Neural cell (in vitro differentiated cells): ENCODE data around the gene FAM135A. TPM values are rescaled to one million over a fixed set of nuclear protein-coding genes. Genes with fewer than 3 reads are reported as not detected.

Source experiments
- H2AFZ ChIP-seq: fragments of 200-600, 300-800 bp; sonication (generic), shearing (Covaris generic); 2 replicates; pipeline ENCODE4 v1.6.0; 2014; ENCODE audit warnings: low read depth, mild to moderate bottlenecking, antibody characterized with exemption, low read length, moderate library complexity
- H3F3A ChIP-seq: fragments of 200-600 bp; shearing (Covaris generic); 2 replicates; pipeline ENCODE4 v1.6.1; 2016; ENCODE audit warnings: mild to moderate bottlenecking, moderate library complexity, mixed read lengths, antibody characterized with exemption, low read length; ENCODE audit not compliant: insufficient read depth, poor library complexity, severe bottlenecking
- H3K27ac ChIP-seq: fragments of 200-600, 300-800 bp; sonication (generic), shearing (Covaris generic); 2 replicates; pipeline ENCODE4 v1.5.1; 2014; ENCODE audit warnings: mild to moderate bottlenecking, low read length, moderate library complexity
- H3K27me3 ChIP-seq: fragments of 300-800, 200-600 bp; sonication (generic), shearing (Covaris generic); 2 replicates; pipeline ENCODE4 v1.6.0; 2014; ENCODE audit warnings: mild to moderate bottlenecking, low read depth, low read length, moderate library complexity; ENCODE audit not compliant: insufficient read depth
- H3K36me3 ChIP-seq: fragments of 300-800, 200-600 bp; sonication (generic), shearing (Covaris generic); 2 replicates; pipeline ENCODE4 v1.5.1; 2014; ENCODE audit warnings: mild to moderate bottlenecking, antibody characterized with exemption, low read length, moderate library complexity; ENCODE audit not compliant: insufficient read depth
- H3K4me2 ChIP-seq: fragments of 300-800, 200-600 bp; sonication (generic), shearing (Covaris generic); 2 replicates; pipeline ENCODE4 v1.6.0; 2014; ENCODE audit warnings: mild to moderate bottlenecking, low read length
- H3K4me3 ChIP-seq: fragments of 300-800, 200-600 bp; sonication (generic), shearing (Covaris generic); 2 replicates; pipeline ENCODE4 v1.5.1; 2014; ENCODE audit warnings: mild to moderate bottlenecking, low read length, moderate library complexity
- H3K79me2 ChIP-seq: fragments of 200-600 bp; shearing (Covaris generic); replicated peaks from 2 replicates; pipeline ENCODE4 v1.6.0; 2014; ENCODE audit warnings: mild to moderate bottlenecking, low read length, moderate library complexity; ENCODE audit not compliant: insufficient read depth
- H3K9ac ChIP-seq: fragments of 300-800, 200-600 bp; sonication (generic), shearing (Covaris generic); 2 replicates; pipeline ENCODE4 v1.6.1; 2016; ENCODE audit warnings: mild to moderate bottlenecking, low read length, mixed read lengths
- H3K9me2 ChIP-seq: fragments of 200-600 bp; shearing (Covaris generic); 2 replicates; pipeline ENCODE4 v1.6.1; 2016; ENCODE audit warnings: mild to moderate bottlenecking, low read length, mixed read lengths; ENCODE audit not compliant: insufficient read depth
- H3K9me3 ChIP-seq: fragments of 200-600, 300-800 bp; sonication (generic), shearing (Covaris generic); 2 replicates; pipeline ENCODE4 v1.6.1; 2016; ENCODE audit warnings: mild to moderate bottlenecking, mixed run types, low read length, moderate library complexity, mixed read lengths
- H4K20me1 ChIP-seq: fragments of 200-600 bp; shearing (Covaris generic); 2 replicates; pipeline ENCODE4 v1.6.1; 2016; ENCODE audit warnings: mild to moderate bottlenecking, mixed run types; ENCODE audit not compliant: insufficient read depth
- EP300 ChIP-seq: fragments of 450-650 bp; conservative IDR thresholded peaks from 2 replicates; pipeline ENCODE4 v1.6.1; 2014; ENCODE audit warnings: antibody characterized with exemption, mild to moderate bottlenecking, moderate library complexity; ENCODE audit not compliant: poor library complexity, severe bottlenecking
- EZH2 ChIP-seq: fragments of 200-600, 300-800 bp; shearing (Covaris generic), sonication (generic); IDR thresholded peaks from 2 replicates; pipeline ENCODE4 v1.6.1; 2014; ENCODE audit warnings: antibody characterized with exemption, low read length, borderline replicate concordance, mild to moderate bottlenecking; ENCODE audit not compliant: insufficient read depth, poor library complexity, severe bottlenecking
- MXI1 ChIP-seq: fragments of 450-650 bp; conservative IDR thresholded peaks from 2 replicates; pipeline ENCODE4 v1.6.1; 2014; ENCODE audit warnings: antibody characterized with exemption, mild to moderate bottlenecking; ENCODE audit not compliant: poor library complexity, severe bottlenecking
- POLR2AphosphoS5 ChIP-seq: IDR thresholded peaks from 2 replicates; pipeline ENCODE4 v1.6.1; 2012
- RAD21 ChIP-seq: fragments of 450-650 bp; conservative IDR thresholded peaks from 2 replicates; pipeline ENCODE4 v1.6.1; 2014; ENCODE audit warnings: antibody characterized with exemption, mild to moderate bottlenecking, moderate library complexity
- REST ChIP-seq: IDR thresholded peaks from 2 replicates; pipeline ENCODE4 v1.6.1; 2012; ENCODE audit warnings: borderline replicate concordance
- SMC3 ChIP-seq: fragments of 450-650 bp; conservative IDR thresholded peaks from 2 replicates; pipeline ENCODE4 v1.6.1; 2014; ENCODE audit warnings: antibody characterized with exemption, mild to moderate bottlenecking, moderate library complexity; ENCODE audit not compliant: poor library complexity
- TAF1 ChIP-seq: IDR thresholded peaks from 2 replicates; pipeline ENCODE4 v1.6.1; 2012; ENCODE audit warnings: low read depth
- polyA plus RNA-seq: library from polyadenylated mRNA; depleted of rRNA; stranded (reverse); fragments of >200 nt; gene quantifications from 2 replicates; pipeline ENCODE4 v1.2.3, GENCODE V29; 2014
- TF ChIP-seq, protein P1 (sequence below): fragments of 450-650 bp; IDR thresholded peaks from 2 replicates; pipeline ENCODE4 v1.5.1; 2014; ENCODE audit warnings: antibody characterized with exemption, mild to moderate bottlenecking, moderate library complexity; ENCODE audit not compliant: poor library complexity, severe bottlenecking

The FAM135A gene
- polyA plus RNA-seq, 1 donor from 2014 or later, result 31.4 TPM

GRCh38 chr6:70398783-70399728 lies 14.3 kb upstream of the FAM135A start:
- no peak overlapping the region for H2AFZ ChIP-seq
- no peaks in the 10 kb centered on the region for H3K36me3 ChIP-seq

GRCh38 chr6:70404658-70405057 lies 8.7 kb upstream of the FAM135A start:
- H3K27ac ChIP-seq, result no peak overlapping the region
- H3K9me3 ChIP-seq, result no peaks in the 10 kb centered on the region
- no peaks in the 10 kb centered on the region for H3F3A ChIP-seq
- no peaks in the 10 kb centered on the region for H4K20me1 ChIP-seq
- H3K4me2 ChIP-seq, result no peak overlapping the region
- no peak overlapping the region for H2AFZ ChIP-seq
- no peaks in the 10 kb centered on the region for H3K9me2 ChIP-seq
- no peak overlapping the region for H3K4me3 ChIP-seq
- no peak overlapping the region for H3K9ac ChIP-seq
- H3K27me3 ChIP-seq, result no peaks in the 10 kb centered on the region
- no peaks in the 10 kb centered on the region for H3K79me2 ChIP-seq
- TF ChIP-seq MXI1, result no peak
- TF ChIP-seq SMC3, result no peak
- no peak for TF ChIP-seq TAF1
- no peaks in the 10 kb centered on the region for H3K36me3 ChIP-seq

More at GRCh38 chr6:70398783-70399728, 14.3 kb upstream of the FAM135A start:
- TF ChIP-seq REST, result no peak
- TF ChIP-seq, protein P1, sequence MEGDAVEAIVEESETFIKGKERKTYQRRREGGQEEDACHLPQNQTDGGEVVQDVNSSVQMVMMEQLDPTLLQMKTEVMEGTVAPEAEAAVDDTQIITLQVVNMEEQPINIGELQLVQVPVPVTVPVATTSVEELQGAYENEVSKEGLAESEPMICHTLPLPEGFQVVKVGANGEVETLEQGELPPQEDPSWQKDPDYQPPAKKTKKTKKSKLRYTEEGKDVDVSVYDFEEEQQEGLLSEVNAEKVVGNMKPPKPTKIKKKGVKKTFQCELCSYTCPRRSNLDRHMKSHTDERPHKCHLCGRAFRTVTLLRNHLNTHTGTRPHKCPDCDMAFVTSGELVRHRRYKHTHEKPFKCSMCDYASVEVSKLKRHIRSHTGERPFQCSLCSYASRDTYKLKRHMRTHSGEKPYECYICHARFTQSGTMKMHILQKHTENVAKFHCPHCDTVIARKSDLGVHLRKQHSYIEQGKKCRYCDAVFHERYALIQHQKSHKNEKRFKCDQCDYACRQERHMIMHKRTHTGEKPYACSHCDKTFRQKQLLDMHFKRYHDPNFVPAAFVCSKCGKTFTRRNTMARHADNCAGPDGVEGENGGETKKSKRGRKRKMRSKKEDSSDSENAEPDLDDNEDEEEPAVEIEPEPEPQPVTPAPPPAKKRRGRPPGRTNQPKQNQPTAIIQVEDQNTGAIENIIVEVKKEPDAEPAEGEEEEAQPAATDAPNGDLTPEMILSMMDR, result no peak
- no peak for TF ChIP-seq EP300
- TF ChIP-seq TAF1, result no peak
- TF ChIP-seq SMC3, result no peak
- no peak for TF ChIP-seq POLR2AphosphoS5
- no peak for TF ChIP-seq EZH2
- TF ChIP-seq MXI1, result no peak
- TF ChIP-seq RAD21, result no peak
- no peaks in the 10 kb centered on the region for H3K79me2 ChIP-seq
- no peaks in the 10 kb centered on the region for H3K27me3 ChIP-seq
- no peaks in the 10 kb centered on the region for H3K9me2 ChIP-seq
- no peaks in the 10 kb centered on the region for H3K9me3 ChIP-seq
- no peak overlapping the region for H3K4me2 ChIP-seq
- H3K27ac ChIP-seq, result no peak overlapping the region
- no peak overlapping the region for H3K9ac ChIP-seq
- no peaks in the 10 kb centered on the region for H4K20me1 ChIP-seq
- H3K4me3 ChIP-seq, result no peak overlapping the region
- H3F3A ChIP-seq, result no peaks in the 10 kb centered on the region
